HFFc6 (cell line): ENCODE measurements around the gene TDP1. TPM values are rescaled to one million over a fixed set of nuclear protein-coding genes. Genes with fewer than 3 reads are reported as not detected.

ENCODE experiments used
- DNase-seq: peaks from one replicate; pipeline ENCODE4 v3.0.0-alpha.2; 2018
- H3K27ac Mint-ChIP-seq: 2 replicates; pipeline ENCODE4 v1.8.0; 2020; ENCODE audit warnings: mild to moderate bottlenecking, mixed read lengths
- H3K27me3 Mint-ChIP-seq: 2 replicates; pipeline ENCODE4 v1.8.0; 2021; ENCODE audit warnings: mild to moderate bottlenecking, moderate library complexity, mixed read lengths; ENCODE audit not compliant: insufficient read depth
- H3K36me3 Mint-ChIP-seq: 2 replicates; pipeline ENCODE4 v1.8.0; 2021; ENCODE audit warnings: low read depth, mixed read lengths
- H3K4me1 Mint-ChIP-seq: 2 replicates; pipeline ENCODE4 v1.8.0; 2020; ENCODE audit warnings: low read depth, mixed read lengths
- H3K4me3 Mint-ChIP-seq: 2 replicates; pipeline ENCODE4 v1.8.0; 2020; ENCODE audit warnings: mild to moderate bottlenecking, moderate library complexity, mixed read lengths
- H3K9me3 Mint-ChIP-seq: 2 replicates; pipeline ENCODE4 v1.8.0; 2020; ENCODE audit warnings: mild to moderate bottlenecking, mixed read lengths
- total RNA-seq, 6 experiments: library from RNA; stranded (reverse); fragmentation: NEBNext Ultra II Directional; extraction: Animal tissue kit (Norgen Biotek cat#: 25700); gene quantifications; 2 replicates in 1 of 6; 3 replicates in 5 of 6; pipeline ENCODE4 v1.2.3, GENCODE V29; 2021
- TF ChIP-seq, protein P1 (sequence below): fragments of 200-600 bp; sonication (generic); IDR thresholded peaks from 2 replicates; pipeline ENCODE4 v1.5.0; 2021; ENCODE audit warnings: antibody characterized with exemption, mild to moderate bottlenecking

TDP1 gene
- total RNA-seq, 6 experiments from 2014 or later = 20.3 to 28.3 (median 23.3) TPM

DNA sequence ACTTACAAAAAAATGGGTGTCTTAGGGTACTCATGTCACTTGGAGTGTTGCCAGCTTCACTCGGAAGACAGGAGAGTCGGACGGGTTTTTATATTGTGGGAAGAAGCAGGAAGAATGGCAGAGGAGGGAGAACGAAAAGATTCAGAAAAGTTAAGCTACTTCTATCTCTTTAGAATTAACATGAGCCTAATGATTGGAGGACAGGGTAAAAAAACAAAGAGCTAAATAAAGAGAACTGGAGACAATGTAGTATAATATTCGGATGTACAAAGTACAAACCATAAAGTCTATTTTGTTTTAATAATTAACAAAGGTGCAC lies 45.1 kb upstream of the TDP1 start:
- Mint-ChIP-seq H3K4me3 (no peak overlapping the region; the same call in 1 of the 2 replicates), H3K9me3 (no peaks in the 10 kb centered on the region), H3K27me3 (no peaks in the 10 kb centered on the region), H3K36me3 (peaks cover 4% of the 10 kb centered on the region), H3K27ac (peak overlapping the region; percentile 98), H3K4me1 (peaks cover 55% of the 10 kb centered on the region)
- TF ChIP-seq, protein P1, sequence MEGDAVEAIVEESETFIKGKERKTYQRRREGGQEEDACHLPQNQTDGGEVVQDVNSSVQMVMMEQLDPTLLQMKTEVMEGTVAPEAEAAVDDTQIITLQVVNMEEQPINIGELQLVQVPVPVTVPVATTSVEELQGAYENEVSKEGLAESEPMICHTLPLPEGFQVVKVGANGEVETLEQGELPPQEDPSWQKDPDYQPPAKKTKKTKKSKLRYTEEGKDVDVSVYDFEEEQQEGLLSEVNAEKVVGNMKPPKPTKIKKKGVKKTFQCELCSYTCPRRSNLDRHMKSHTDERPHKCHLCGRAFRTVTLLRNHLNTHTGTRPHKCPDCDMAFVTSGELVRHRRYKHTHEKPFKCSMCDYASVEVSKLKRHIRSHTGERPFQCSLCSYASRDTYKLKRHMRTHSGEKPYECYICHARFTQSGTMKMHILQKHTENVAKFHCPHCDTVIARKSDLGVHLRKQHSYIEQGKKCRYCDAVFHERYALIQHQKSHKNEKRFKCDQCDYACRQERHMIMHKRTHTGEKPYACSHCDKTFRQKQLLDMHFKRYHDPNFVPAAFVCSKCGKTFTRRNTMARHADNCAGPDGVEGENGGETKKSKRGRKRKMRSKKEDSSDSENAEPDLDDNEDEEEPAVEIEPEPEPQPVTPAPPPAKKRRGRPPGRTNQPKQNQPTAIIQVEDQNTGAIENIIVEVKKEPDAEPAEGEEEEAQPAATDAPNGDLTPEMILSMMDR = no peak
- DNase-seq = no peak

DNA sequence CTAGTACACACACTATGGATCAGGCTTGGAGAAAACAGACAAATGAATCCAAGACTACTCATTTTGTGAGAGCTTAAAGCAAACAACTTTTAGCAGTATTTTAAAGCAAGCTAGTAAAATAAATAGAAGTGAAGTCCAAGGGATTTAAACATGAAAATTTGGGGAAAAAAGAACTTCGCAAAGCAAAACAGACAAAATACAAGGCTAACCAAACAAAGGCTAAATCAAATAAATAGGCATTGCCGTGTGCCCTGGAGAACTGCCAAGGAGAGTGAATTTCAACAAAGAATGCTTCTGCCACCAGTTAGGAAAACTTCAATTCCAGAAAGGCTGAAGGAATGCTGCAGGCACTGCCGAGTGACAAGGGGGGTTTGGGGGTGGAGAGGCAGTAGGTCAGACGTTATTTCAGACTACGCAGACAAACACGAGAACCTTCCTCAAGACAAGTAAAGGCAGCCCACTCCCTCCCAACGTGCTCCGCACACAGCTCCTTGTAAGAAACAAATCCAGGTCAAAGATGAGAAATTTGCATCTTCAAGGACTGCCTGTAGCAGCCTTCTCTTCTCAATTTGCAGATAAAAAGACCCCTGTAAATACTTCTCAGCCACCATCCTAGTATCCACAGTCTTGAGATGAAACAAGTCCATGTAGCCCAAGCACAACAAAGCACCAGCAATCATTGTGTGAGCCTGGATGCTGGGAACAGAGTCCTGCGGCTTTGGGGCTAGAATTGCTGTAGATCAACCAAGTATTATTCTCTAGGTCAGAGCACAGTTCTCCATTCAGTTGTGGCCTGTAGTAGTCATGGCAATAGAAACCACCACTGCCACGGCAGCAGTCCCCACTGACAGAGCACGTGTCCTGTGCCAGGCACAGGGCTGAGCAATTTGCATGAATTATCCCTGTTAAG lies 44.5 kb upstream of the TDP1 start:
- Mint-ChIP-seq H3K27me3 (no peaks in the 10 kb centered on the region), H3K4me3 (peak overlapping the region; percentile 43), H3K36me3 (peaks cover 4% of the 10 kb centered on the region), H3K4me1 (peaks cover 61% of the 10 kb centered on the region), H3K9me3 (no peaks in the 10 kb centered on the region), H3K27ac (peak overlapping the region; percentile 98)
- TF ChIP-seq, protein P1 = no peak
- DNase-seq = peak; percentile 38

DNA sequence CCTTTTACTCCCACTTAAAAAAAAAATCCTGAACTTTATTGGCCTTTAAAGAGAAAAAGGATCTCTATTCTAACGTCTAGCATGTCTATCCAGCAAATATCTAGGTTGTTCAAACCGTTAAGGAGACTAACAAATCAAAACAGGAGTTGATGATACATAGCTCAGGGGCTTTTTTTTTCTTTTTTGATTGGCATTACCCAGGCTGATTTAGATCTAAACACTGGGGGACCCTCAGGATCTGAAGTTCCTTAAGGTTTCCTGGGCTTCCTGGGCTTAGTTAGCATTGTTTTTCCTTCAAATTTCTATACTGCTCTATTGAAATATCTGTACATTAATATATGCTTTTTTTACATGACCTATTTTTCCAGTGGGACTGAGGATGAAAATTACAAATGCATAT lies 43.5 kb upstream of the TDP1 start:
- Mint-ChIP-seq H3K9me3 (no peaks in the 10 kb centered on the region), H3K36me3 (peaks cover 4% of the 10 kb centered on the region), H3K4me3 (peak overlapping the region; percentile 68), H3K27ac (peak overlapping the region; percentile 98), H3K27me3 (no peaks in the 10 kb centered on the region), H3K4me1 (peaks cover 70% of the 10 kb centered on the region)
- TF ChIP-seq, protein P1 = no peak
- DNase-seq = no peak

DNA sequence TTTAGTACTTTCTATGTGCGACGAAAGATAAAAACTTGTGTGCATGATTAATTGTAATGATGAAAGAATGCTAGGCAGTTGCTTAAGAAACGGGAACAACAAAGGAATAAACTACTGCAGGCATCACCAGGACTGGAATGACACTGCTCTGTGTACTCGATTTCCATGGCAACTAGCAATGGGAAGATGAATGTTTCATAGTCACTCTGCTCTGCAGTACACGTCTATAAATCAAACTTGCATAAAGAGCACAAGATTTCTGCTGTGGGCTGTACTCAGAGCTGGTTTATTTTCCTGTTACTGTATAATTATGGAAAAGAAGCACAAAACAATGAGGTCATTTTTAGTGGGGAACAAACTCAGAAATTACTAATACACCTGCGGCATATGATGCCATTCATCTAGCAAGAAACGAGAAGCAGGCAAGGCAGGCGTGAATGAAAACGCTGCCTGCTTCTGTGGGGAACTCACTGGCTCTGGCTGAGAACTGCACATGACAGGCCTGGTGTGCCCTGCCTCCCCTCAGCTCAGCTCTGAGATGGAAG lies 43.0 kb upstream of the TDP1 start:
- H3K27ac Mint-ChIP-seq = peak overlapping the region; percentile 98
- TF ChIP-seq, protein P1 = no peak
- peaks cover 1% of the 10 kb centered on the region; the same call in 1 of the 2 replicates for H3K27me3 Mint-ChIP-seq
- peak overlapping the region; percentile 68 for H3K4me3 Mint-ChIP-seq
- DNase-seq = peak; percentile 100
- H3K4me1 Mint-ChIP-seq = peaks cover 76% of the 10 kb centered on the region
- H3K36me3 Mint-ChIP-seq = peaks cover 4% of the 10 kb centered on the region
- H3K9me3 Mint-ChIP-seq = no peaks in the 10 kb centered on the region

DNA sequence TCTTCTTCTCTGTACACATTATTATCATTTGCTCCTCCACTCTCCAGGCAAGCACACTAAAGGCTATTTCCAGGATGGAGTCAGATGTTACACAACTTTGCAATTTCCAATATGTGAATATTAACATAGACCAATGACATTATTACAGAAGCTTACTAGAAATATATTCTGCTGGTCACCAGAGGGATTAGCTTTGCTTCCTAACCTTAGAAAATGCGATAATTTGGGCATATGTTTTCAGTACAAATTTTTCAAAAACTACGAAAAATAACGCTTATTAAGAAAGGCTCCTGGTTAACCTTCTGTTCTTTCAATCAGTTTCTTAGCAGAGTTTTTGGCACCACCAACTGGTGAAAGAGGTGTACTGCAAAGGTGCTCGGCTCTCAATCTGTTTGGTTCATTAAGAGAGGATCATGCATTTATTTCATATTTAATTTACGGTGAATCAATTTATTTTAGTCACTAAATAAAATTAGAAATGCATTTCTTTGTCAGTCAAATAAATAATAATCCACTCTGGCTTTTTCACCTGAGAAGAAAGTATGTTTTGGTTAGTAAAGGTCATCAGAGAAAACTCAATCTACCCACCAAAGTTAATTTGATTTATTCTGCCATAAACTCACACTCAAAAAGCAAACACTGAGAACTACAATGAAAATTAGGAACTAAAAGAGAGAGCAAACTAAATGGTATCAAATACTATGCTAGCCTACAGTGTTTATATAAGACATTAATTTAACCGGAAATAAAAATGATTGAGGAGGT lies 40.4 kb upstream of the TDP1 start:
- DNase-seq = peak; percentile 69
- peaks cover 77% of the 10 kb centered on the region for H3K4me1 Mint-ChIP-seq
- TF ChIP-seq, protein P1 = peak; percentile 99
- peaks cover 2% of the 10 kb centered on the region; the same call in 1 of the 2 replicates for H3K27me3 Mint-ChIP-seq
- H3K4me3 Mint-ChIP-seq = no peak overlapping the region
- H3K9me3 Mint-ChIP-seq = no peaks in the 10 kb centered on the region
- H3K27ac Mint-ChIP-seq = peak overlapping the region; percentile 98
- H3K36me3 Mint-ChIP-seq = no peaks in the 10 kb centered on the region
